Endothelial cell of umbilical vein (primary cell): ENCODE measurements around the gene PON3. TPM values are rescaled to one million over a fixed set of nuclear protein-coding genes. Genes with fewer than 3 reads are reported as not detected.

Experiments
- BruUV-seq: library from RNA; stranded (reverse); fragments of 400-500 nt; replicated peaks from 2 replicates; lab custom pipeline; 2021; lab: Mats Ljungman, UMichigan
- CTCF ChIA-PET: fragments of 300-600, 350-600 bp; sonication (Branson Sonifier 250); formaldehyde crosslinking; loops from one replicate; lab custom pipeline; 2021; ENCODE audit warnings: antibody characterized with exemption, inconsistent platforms; lab: Charles Lee
- POLR2A ChIA-PET: fragments of 300-600, 350-600 bp; sonication (Branson Sonifier 250); formaldehyde crosslinking; loops from one replicate; lab custom pipeline; 2021; ENCODE audit warnings: antibody characterized with exemption, inconsistent platforms; lab: Charles Lee
- DNase-seq: peaks from one replicate; pipeline ENCODE4 v3.0.0-alpha.2; 2011; ENCODE audit warnings: low read depth, low spot score
- FAIRE-seq: peaks from 2 replicates; lab custom pipeline; 2011; peaks lifted over from hg19 to GRCh38; lab: Jason Lieb, UNC
- H2AFZ ChIP-seq: 2 replicates; pipeline ENCODE4 v1.6.0; 2012; ENCODE audit warnings: low read depth, low read length, control low read depth, inconsistent platforms
- H3K27ac ChIP-seq: 2 replicates; pipeline ENCODE4 v1.5.1; 2011; ENCODE audit warnings: low read depth, mild to moderate bottlenecking, control low read depth, low read length, moderate library complexity; ENCODE audit not compliant: insufficient read depth
- H3K27me3 ChIP-seq, 2 experiments: 2 replicates each; pipeline versions ENCODE4 v1.6.0 to v1.6.1; 2011; ENCODE audit warnings: low read length in 2 of 2, mixed read lengths in 1 of 2; ENCODE audit not compliant: control insufficient read depth in 2 of 2, insufficient read depth in 2 of 2
- H3K36me3 ChIP-seq, 2 experiments: 2 replicates in 1 of 2; 3 replicates in 1 of 2; pipeline ENCODE4 v1.5.1; 2011; ENCODE audit warnings: low read length in 2 of 2, mild to moderate bottlenecking in 1 of 2, moderate library complexity in 1 of 2; ENCODE audit not compliant: control insufficient read depth in 2 of 2, insufficient read depth in 2 of 2; ENCODE audit errors: extremely low read depth in 1 of 2
- H3K4me1 ChIP-seq: 3 replicates; pipeline ENCODE4 v1.5.1; 2011; ENCODE audit warnings: mild to moderate bottlenecking, low read length; ENCODE audit not compliant: control insufficient read depth, insufficient read depth; ENCODE audit errors: extremely low read depth
- H3K4me2 ChIP-seq: 2 replicates; pipeline ENCODE4 v1.6.1; 2011; ENCODE audit warnings: low read length, control low read depth, mixed read lengths; ENCODE audit not compliant: insufficient read depth
- H3K4me3 ChIP-seq, 3 experiments: fragments of 200-600 bp in 1 of 3; sonication (generic), shearing (Covaris generic) in 1 of 3; replicated peaks in 1 of 3; 2 replicates each; pipeline ENCODE4 v1.5.1; 2011 to 2016; ENCODE audit warnings: control low read depth in 3 of 3, low read length in 3 of 3, mild to moderate bottlenecking in 2 of 3, inconsistent platforms in 1 of 3, low read depth in 1 of 3, moderate library complexity in 1 of 3; ENCODE audit not compliant: insufficient read depth in 1 of 3
- H3K79me2 ChIP-seq: 2 replicates; pipeline ENCODE4 v1.6.0; 2012; ENCODE audit warnings: low read length, inconsistent platforms; ENCODE audit not compliant: control insufficient read depth, insufficient read depth
- H3K9ac ChIP-seq: replicated peaks from 2 replicates; pipeline ENCODE3; 2011; ENCODE audit warnings: low read length, control low read depth; ENCODE audit not compliant: insufficient read depth; ENCODE audit errors: extremely low read depth
- H3K9me1 ChIP-seq: replicated peaks from 3 replicates; pipeline ENCODE4 v1.6.0; 2011; ENCODE audit warnings: mild to moderate bottlenecking, low read length; ENCODE audit not compliant: control insufficient read depth, insufficient read depth; ENCODE audit errors: extremely low read depth
- H3K9me3 ChIP-seq: replicated peaks from 2 replicates; pipeline ENCODE4 v1.5.1; 2012; ENCODE audit warnings: low read length, inconsistent platforms; ENCODE audit not compliant: control insufficient read depth, insufficient read depth
- H4K20me1 ChIP-seq: replicated peaks from 2 replicates; pipeline ENCODE3; 2011; ENCODE audit warnings: mild to moderate bottlenecking, low read length; ENCODE audit not compliant: control insufficient read depth, insufficient read depth; ENCODE audit errors: extremely low read depth
- CTCF ChIP-seq, 2 donors: IDR thresholded peaks; 1 replicate in 1 of 2; 2 replicates in 1 of 2; pipeline ENCODE4 v1.5.1; 2011; ENCODE audit warnings: low read length in 2 of 2, mild to moderate bottlenecking in 2 of 2, moderate library complexity in 2 of 2, control low read depth in 1 of 2, inconsistent platforms in 1 of 2, low read depth in 1 of 2; ENCODE audit not compliant: insufficient read depth in 1 of 2; ENCODE audit errors: extremely low read depth in 1 of 2
- EZH2 ChIP-seq: IDR thresholded peaks from 2 replicates; pipeline ENCODE4 v1.6.1; 2012; ENCODE audit warnings: borderline replicate concordance, low read depth, mild to moderate bottlenecking, moderate library complexity, low read length, inconsistent platforms; ENCODE audit not compliant: severe bottlenecking
- FOS ChIP-seq: IDR thresholded peaks from 2 replicates; pipeline ENCODE4 v1.6.1; 2011; ENCODE audit warnings: mild to moderate bottlenecking, low read length, moderate library complexity, borderline replicate concordance; ENCODE audit not compliant: insufficient read depth
- GATA2 ChIP-seq: IDR thresholded peaks from 2 replicates; pipeline ENCODE4 v1.7.0; 2011; ENCODE audit warnings: low read depth, mild to moderate bottlenecking, moderate library complexity, mixed read lengths, low read length; ENCODE audit not compliant: insufficient read length, insufficient read depth
- JUN ChIP-seq: IDR thresholded peaks from 2 replicates; pipeline ENCODE4 v1.6.1; 2011; ENCODE audit warnings: borderline replicate concordance, low read depth; ENCODE audit not compliant: insufficient read length, insufficient read depth
- MYC ChIP-seq: IDR thresholded peaks from one replicate; pipeline ENCODE4 v1.6.1; 2011; ENCODE audit warnings: mild to moderate bottlenecking, low read depth, low read length
- POLR2A ChIP-seq: IDR thresholded peaks from 2 replicates; pipeline ENCODE4 v1.6.1; 2012; ENCODE audit warnings: low read depth, mild to moderate bottlenecking, control low read depth, low read length
- POLR2AphosphoS5 ChIP-seq: IDR thresholded peaks from 2 replicates; pipeline ENCODE4 v1.6.1; 2012; ENCODE audit warnings: low read depth, mild to moderate bottlenecking, control low read depth, low read length, moderate library complexity; ENCODE audit not compliant: insufficient read depth
- dilution Hi-C: fragments of 300-500 bp; cut with MboI; formaldehyde crosslinking; loops from one replicate; pipeline ENCODE4 v1.15.0; 2019; ENCODE audit warnings: low sequenced_read_pairs; ENCODE audit not compliant: extremely low pct_ligation_motif_present
- intact Hi-C: fragments of 100-400 bp; cut with micrococcal nuclease; formaldehyde crosslinking; loops from one replicate; pipeline ENCODE4 v1.10.0; 2022
- polyA plus RNA-seq, 4 experiments: library from polyadenylated mRNA; depleted of rRNA in 3 of 4; stranded (reverse) in 3 of 4; unstranded in 1 of 4; fragments of >200 nt; gene quantifications; 2 replicates each; pipeline versions ENCODE4 v1.2.1 to v1.2.3, GENCODE V29; 2011 to 2012; ENCODE audit warnings: missing spikeins in 1 of 4
- total RNA-seq: library from RNA; stranded (reverse); gene quantifications from 2 replicates; pipeline ENCODE4 v1.2.3, GENCODE V29; 2021
- TF ChIP-seq, protein P1 (sequence below): IDR thresholded peaks from 2 replicates; pipeline ENCODE4 v1.6.1; 2011; ENCODE audit not compliant: insufficient read depth, insufficient read length

PON3 gene
- total and polyA plus RNA-seq, 2 donors (not counting 3 experiments of a cell fraction or from before 2014, with no cell fraction given): 0.83 to 3.4 TPM

DNA sequence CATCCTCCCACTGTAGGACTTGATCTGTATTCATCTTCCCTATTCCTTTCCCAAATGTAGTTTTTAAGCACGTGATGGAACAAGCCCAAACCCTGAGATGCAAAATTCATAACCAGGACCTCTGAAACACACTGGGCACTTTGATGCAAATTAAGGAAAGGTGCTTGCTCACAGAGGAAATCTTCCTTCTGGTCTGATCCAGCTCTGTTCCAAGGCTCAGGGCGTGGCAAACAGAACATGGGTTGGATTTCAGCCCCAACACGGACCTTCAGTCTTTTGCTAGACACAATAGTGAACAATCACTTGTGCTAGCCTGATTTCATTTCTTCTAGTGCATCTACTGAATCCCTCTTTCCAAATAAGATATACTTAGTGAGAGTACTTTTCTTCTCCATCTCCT, 27.9 kb downstream of the PON3 start:
- TF ChIP-seq GATA2 (no peak), FOS (no peak), EZH2 (no peak), MYC (no peak)
- TF ChIP-seq, protein P1, sequence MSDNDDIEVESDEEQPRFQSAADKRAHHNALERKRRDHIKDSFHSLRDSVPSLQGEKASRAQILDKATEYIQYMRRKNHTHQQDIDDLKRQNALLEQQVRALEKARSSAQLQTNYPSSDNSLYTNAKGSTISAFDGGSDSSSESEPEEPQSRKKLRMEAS: no peak
- no peaks in the 10 kb centered on the region for H4K20me1 ChIP-seq
- H3K9me1 ChIP-seq: no peaks in the 10 kb centered on the region
- dilution Hi-C loops (no loop called here), intact Hi-C loops (no loop called here)
- H3K9ac ChIP-seq: no peak overlapping the region
- H3K27me3 ChIP-seq: no peaks in the 10 kb centered on the region
- CTCF ChIA-PET: interaction anchor here (1.1 kb wide), 1 partner anchor 109 kb away, joined by 3 read pairs; no protein-coding TSS in a partner anchor
- H3K9me3 ChIP-seq: no peaks in the 10 kb centered on the region
- POLR2A ChIA-PET: no interaction called here
- H3K27ac ChIP-seq: no peak overlapping the region
- no peak overlapping the region for H2AFZ ChIP-seq
- no peak overlapping the region for H3K4me2 ChIP-seq
- BruUV-seq: no TSS peak
- DNase-seq (no peak), FAIRE-seq (no peak)
- H3K4me1 ChIP-seq: no peaks in the 10 kb centered on the region
- no peaks in the 10 kb centered on the region for H3K36me3 ChIP-seq
- no peaks in the 10 kb centered on the region for H3K79me2 ChIP-seq
- H3K4me3 ChIP-seq: no peak overlapping the region

DNA sequence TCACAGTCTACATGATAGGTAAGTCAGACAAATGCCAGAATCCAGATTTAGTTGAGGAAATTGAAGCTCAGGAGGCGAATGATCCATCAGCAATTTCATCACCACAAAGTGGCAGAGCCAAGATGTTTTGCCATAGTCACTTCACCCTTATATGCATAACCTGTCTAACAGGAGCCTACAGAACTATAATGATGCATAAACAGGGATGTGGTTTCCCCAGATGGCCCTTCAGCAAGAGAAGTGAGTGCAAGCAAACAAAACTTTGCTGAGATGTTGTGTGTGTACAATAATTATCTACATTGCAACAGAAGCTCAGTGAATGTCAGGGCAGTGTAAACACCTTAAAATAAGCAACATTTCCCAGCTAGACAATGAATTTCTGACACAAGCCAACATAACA, 28.6 kb downstream of the PON3 start:
- H4K20me1 ChIP-seq: no peaks in the 10 kb centered on the region
- no peaks in the 10 kb centered on the region for H3K79me2 ChIP-seq
- H3K4me3 ChIP-seq: no peak overlapping the region
- no TSS peak for BruUV-seq
- no peaks in the 10 kb centered on the region for H3K9me1 ChIP-seq
- no peak overlapping the region for H3K9ac ChIP-seq
- H3K27ac ChIP-seq: no peak overlapping the region
- ChIA-PET POLR2A (no interaction called here), CTCF (interaction anchor here (0.7 to 1.1 kb wide), 2 partner anchors 110 to 144 kb away, joined by 3 read pairs; no protein-coding TSS in a partner anchor)
- H2AFZ ChIP-seq: no peak overlapping the region
- H3K36me3 ChIP-seq: no peaks in the 10 kb centered on the region
- FAIRE-seq: no peak
- dilution Hi-C loops: no loop called here
- H3K4me2 ChIP-seq: no peak overlapping the region
- TF ChIP-seq CTCF (IDR thresholded peaks at IDR 0.05; ENCODE audit: extremely low read depth in 1 of 2, insufficient read depth in 1 of 2, low read depth in 1 of 2, low read length in 2 of 2) (no peak), FOS (no peak), MYC (no peak), EZH2 (no peak), POLR2AphosphoS5 (no peak), POLR2A (no peak), GATA2 (no peak), JUN (no peak)
- TF ChIP-seq, protein P1: no peak
- H3K4me1 ChIP-seq: no peaks in the 10 kb centered on the region
- no peaks in the 10 kb centered on the region for H3K9me3 ChIP-seq
- DNase-seq: no peak
- intact Hi-C loops: no loop called here
- H3K27me3 ChIP-seq: no peaks in the 10 kb centered on the region
